Astrocyte of the hippocampus (primary cell): ENCODE results near the gene FES.
"Not testable (repeated sequence)": the region's sequence is repeated elsewhere in the genome, so short reads cannot be mapped to it uniquely, and the experiment has no call there.

Source experiments
- DNase-seq: peaks from one replicate; pipeline ENCODE4 v3.0.0; 2011; ENCODE audit warnings: low read depth, low spot score

FES gene

DNA sequence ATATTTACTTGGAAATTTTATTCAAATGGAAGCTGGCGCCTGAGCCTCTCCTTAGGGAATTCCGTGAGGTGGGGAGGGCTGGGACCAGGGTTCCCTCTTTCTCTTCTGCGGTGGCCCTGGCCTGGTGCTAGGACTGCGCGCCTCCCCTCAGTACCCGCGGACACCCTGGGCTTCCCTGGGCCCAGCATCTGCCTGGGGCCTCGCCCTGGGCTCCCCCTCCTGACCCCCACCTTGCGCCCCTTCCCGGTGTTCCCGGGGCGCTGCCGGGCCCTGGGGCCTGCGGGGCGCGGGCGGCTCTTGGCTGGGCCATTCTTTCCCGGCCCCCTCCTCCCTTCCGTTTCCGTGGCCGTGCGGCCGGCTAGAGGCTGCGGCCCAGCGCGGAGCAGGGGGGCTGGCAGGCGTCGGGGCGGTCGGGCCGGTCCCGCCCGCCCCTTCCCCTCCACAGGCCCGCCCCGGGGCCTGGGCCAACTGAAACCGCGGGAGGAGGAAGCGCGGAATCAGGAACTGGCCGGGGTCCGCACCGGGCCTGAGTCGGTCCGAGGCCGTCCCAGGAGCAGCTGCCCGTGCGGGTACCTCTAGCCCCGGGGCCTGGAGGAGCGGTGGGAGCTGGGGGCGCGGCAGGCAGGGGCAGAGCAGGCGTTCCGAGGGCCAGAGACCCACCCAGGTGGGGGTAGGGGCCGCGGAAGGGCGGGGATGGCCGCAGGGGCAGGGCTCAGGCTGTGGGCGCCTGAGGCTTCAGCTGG is at the start of gene FES:
Gene FES, plus strand, starts transcription at position 529 of the 743 bp plus-strand sequence. CDS start 542 bp downstream, outside the sequence.
- DNase-seq, result peak; percentile 78

DNA sequence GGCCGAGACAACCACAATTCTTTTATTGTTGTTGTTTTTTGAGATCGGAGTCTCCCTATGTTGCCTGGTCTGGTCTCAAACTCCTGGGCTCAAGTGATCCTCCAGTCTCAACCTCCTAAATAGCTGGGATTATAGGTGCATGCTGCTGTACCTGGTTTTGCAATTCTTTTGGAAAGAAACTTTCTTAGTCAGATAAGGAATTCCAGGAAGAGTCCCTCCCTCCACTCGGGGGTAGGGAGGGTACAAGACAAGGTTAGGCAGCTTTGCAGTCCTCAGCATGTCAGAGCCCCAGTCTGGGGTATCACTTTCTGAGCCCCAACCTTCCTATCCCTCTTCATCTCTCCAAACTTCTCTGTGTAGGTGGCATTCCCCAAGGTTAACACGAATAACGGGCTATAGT is 49.7 kb upstream of the FES start:
- DNase-seq, result no peak

DNA sequence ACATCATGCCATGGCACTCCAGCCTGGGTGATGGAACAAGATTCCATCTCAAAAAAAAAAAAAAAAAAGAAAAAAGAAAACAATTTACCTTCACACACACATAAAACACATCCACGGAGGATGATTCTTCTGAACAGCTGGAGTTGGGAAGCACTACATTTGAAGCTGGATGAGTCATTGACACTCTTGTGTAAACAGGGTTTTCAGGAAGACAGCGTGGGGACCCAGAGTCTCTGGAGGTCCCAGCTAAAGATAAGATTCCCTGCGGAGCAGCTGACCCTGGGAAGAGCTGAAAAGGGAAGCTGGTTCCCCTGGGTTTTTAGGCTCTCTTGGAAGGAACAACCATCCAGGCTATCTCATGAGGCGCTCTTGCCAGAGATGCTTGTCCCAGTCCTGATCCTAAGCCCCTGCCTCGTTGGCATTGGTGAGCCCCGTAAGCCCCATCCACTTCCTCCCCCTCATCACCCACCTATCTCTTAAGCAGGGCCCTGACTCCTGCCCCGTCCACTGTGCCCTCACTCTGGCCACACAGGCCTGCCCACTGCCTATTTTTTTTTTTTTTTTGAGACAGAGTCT is 47.9 kb upstream of the FES start:
- DNase-seq, result no peak

DNA sequence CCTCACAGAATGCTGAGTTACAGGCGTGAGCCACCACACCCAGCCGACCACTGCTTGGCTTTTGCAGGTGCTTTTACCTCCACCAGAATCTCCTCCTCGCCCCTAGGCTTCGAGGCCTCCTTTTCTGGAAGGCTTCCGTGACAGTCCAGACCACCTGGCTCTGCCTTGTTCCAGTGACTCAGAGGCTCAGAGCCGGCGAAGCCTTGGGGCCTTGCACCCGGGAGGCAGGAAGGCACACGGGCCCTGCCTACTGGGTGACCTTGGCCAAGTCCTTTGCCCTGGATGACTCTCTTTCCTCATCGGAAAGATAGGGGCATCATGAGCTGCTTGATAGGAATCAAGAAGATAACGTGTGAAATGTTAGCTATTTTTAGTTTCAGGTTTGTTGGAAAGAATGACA is 47.2 kb upstream of the FES start:
- no peak for DNase-seq

DNA sequence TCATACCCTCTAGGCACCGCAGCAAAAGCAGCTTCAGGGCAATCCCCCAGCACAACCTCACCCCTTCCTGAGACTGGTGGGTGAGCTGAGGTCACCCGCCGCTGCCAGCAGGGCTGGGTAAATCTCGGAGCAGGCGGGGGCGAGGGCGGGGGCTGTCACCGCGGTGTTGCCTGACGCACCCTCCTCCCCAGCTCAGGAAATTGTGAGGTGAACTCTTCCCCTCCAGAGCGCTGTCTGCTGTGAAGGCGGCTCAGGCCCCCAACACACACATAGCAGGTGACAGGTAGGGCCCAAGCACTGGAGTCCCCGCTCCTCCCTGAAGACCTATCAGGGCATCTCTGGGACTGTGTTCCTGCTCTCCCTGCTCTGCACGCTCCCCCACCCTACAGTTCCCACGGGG is 46.2 kb upstream of the FES start:
- DNase-seq, result no peak

DNA sequence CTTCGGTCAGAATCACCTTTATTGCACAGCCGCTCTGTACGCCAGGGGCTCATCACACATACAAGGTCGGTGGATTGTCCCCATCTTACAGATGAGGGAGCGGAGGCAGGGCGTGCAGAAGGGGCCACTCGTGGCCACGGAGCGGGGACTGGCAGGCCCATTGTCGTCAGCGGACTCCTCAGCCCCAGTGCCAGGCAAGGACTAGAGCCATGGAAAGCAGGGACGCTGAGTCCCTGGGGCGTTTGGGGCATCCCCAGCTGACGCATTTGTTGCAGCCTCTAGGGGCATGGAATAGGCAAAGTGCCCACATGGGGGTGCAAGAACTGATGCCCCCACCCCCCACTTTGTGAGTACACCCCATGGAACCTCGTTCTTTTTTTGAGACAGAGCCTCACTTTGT is 45.8 kb upstream of the FES start:
- DNase-seq, result no peak

DNA sequence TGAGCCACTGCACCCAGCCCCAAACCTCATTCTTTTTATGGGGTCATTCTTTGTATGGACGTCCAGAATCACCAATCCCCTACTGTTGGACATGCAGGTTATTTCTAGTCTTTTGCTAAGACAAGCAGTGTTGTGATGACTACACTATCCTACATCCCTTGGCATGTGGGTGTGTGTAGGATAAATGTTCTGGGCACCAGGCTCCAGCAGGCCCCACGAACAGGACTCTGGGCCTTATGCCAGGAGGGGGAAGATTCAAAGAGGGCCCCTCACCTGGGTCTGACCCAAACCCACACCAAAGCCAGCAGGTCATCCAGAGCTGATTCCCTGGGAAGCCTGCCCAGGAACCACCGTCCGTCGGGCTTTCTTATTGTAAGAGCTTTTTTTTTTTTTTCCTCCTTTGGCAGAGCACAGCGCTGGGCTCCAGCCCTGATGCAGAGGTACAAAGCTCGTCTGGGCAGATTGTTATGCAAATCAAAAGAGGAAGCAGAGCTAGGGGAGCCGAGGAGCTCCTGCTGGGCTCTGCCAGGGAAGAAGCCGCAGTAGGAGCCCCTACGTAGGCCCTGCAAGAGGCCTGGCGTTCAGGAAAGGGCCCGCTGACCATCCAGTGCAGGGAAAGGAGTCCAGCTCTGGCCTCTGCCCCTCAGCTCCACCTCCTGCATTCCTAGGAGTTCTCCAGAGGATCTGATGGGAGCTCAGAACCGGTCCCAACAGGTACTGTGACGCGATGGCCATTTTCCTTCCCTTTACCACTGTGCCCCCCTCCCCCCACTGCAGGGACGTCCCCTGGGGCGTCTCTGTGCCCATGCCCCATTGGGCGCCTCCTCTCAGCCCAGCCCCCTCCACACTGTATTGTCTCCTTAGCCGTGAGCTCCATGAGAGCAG is 44.9 kb upstream of the FES start:
- peak; percentile 93 for DNase-seq

DNA sequence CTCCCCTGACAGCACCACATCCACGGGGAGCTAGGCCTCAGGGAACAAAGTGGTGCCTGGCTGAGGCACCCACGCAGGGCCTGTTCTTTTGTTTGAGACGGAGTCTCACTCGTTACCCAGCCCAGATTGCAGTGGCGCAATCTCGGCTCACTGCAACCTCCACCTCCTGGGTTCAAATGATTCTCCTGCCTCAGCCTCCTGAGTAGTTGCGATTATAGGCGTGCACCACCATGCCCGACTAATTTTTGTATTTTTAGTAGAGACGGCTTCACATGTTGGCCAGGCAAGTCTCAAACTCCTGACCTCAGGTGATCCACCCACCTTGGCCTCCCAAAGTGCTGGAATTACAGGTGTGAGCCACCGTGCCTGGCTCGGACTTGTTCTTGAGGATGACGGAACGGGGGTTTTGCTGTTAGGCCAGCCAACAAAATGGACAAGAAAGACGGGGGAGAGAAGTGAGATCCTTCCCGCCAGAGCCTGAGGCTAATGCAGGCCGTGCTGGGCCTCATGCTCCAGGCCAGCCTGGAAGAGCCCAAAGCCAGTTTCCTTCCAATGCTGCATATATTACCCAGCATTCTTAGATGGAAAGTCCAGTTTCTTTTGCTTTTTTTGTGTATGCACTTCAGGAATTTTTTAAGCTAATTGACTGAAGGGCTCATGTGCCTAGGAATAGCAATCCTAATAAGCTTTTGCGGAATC is 44.0 kb upstream of the FES start:
- DNase-seq, result peak; percentile 31

DNA sequence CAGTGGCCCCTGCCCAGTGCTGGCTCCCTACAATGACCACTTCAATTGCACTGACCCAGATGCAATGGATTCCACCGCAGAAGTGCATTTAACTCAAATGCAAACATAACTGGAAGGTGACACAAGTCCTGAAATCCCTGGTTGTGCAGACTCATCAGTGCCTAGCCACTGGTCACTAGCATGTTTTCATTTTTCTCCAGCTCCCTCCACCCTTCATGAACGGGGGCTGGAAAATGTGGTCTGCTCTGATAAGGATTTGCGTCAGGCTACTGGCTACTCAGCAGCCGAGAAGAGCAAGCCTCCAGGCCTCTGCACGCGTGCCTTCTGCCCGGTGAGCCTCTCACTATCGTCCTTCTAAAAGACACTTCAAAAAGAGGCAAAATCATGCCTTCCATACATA is 43.4 kb upstream of the FES start:
- peak; percentile 42 for DNase-seq

DNA sequence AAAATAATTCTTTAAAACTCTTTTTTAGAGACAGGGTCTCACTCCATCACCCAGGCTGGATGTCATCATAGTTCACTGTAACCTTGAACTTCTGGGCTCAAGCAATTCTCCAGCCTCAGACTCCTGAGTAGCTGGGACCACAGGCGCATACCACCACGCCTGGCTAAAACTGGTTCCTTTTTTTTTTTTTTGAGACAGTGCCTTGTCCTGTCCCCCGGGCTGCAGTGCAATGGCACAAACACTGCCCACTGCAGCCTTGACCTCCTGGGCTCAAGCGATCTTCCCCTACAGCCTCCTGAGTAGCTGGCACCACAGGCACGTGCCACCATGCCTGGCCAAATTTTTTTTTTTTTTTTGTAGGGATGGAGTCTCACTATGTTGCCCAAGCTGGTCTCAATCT is 39.6 kb upstream of the FES start:
- no peak for DNase-seq

DNA sequence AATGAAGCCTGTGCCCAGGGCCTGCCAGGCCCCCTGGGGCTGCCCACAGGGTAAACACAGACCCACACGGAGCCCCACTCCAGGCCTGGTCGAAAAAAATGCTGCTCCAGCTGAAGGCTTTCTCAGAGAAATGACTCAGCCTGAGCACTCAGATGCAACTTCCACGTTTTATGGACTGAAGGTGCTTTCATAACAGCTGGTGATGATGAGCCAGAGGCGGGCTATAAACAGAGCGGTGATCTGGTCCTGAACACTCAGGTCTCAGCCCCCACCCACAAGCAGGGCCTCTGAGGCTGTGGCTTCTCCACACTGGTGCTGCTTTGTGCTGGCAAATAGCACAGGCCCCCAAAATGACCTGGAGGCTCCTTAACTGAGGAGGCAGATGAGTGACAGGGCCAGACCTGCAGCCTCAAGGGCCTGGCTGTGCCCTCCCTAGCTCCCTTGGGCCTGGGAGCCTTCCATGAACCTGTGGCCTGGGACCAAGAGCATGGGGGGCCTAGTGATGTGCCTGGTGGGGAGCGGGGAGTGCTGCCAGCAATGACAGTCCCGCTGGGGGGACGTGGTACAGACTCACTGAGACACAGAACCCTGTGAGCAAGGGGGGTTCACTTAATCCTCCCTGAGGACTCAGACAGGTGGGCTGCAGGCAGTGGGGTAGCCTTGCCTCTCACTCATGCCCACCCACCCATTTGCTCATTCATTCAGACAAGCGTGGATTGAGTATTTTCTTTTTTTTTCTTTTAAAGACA is 38.9 kb upstream of the FES start:
- peak; percentile 80 for DNase-seq

DNA sequence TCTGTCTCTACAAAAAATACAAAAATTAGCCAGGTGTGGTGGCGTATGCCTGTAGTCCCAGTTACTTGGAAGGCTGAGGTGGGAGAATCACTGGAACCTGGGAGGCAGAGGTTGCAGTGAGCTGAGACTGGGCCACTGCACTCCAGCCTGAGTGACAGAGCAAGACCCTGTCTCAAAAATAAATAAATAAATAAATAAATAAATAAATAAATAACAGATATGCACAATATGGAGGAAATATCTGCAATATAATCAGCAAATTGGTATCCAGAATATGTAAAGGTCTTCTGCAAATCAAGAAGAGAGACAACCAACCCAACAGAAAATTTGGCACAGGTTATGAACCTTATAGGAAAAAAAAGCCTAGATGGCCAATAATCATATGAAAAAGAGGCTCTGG is 34.9 kb upstream of the FES start:
- DNase-seq, result not testable (repeated sequence)

DNA sequence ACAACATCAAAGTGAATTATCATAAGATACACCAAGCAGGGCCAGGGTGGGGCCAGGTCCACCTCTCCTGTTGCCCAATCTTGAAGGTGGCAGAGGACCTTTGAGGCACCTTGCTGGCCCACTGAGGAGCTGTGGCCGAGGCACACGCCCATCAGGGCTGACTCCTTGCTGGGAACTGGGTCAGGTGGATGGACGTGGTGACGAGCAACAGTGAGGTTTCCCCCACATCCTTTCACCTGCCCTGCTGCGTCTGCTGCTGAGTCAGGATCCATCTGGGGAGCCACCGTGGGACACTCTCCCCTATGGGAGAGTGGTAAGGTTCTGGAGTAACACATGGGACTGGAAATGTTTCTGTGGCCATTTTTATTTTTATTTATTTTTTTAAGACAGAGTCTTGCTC is 33.2 kb upstream of the FES start:
- no peak for DNase-seq

DNA sequence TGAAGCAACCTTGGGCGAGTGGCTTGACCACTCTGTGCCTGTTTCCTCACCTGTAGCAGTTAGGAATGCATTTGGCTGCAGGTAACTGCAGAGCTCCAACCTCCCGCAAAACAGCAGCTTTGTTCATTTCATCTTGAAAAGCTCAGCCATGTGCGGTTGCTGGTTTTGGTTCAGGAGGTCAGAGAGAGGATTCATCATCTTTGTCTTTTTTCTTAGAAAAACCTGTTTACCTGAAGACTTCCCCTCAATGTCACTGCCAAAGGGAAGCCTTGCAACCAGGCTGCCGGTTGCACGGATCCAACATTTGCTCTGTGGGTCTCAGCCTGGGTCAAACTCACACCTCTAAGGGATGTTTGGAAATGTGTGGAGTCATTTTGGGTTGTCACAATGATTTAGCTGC is 32.4 kb upstream of the FES start:
- DNase-seq, result no peak

DNA sequence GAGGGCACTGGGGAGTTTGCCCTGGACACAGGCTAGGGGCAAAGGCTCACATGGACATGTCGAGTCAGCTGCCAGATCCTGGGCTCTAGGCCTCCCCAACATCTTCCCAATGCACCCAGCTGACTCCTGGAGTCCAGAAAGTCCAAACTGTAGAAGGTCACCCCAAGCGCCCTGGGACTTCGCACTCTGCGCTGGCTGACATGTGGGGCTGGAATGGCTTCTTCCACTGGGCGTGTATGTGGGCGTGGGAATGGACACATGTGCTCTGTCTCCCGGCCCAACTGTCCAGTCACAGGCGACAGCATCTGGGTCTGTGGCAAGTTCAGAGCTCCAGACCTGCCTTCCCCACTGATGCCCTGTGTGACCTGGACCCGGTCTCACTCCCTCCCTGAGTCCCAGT is 29.2 kb upstream of the FES start:
- DNase-seq, result no peak

DNA sequence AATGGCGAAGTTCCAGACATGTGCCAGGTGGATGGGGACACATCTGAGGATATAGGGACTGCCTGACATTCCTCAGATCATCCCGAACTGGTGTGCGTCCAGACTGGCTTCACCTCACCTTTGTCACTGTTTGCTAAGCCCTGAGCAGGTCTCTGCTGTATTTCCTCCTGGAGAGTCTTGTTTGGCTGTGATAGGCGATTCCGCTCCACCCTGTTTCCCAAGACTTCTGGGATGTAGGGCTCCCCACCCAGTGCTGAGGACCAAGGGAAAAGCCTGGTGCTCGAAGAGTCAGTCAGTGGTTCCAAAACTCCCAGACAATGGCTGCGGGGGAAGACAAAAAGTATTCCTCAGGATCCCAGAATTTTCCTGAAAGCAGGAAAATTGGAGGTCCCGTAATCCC is 27.0 kb upstream of the FES start:
- DNase-seq, result no peak

DNA sequence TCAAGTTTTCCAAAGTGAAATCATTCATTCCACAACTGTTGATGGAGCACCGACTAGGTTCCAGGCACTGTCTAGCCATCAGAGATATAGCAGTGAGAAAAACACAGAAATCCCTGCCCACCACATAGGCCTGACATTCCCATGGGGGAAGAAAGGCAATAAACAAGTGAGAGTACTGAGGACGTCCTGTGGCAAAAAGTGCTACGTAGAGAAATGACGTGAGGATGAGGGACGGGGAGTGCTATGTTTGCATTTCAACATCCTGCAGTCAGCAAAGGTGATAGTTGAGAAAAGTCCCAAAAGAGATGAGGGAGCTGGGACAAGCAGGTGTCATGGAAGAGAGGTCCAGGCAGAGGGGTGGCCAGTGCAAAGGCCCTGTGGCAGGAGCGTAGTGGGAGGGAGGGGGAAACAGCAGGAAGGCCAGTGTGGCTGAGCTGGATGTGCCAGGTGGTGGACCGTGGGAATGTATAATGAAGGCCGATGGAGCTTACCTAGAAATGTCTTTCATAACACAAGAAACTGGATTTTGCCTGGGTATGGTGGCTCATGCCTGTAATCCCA is 26.3 kb upstream of the FES start:
- no peak for DNase-seq

DNA sequence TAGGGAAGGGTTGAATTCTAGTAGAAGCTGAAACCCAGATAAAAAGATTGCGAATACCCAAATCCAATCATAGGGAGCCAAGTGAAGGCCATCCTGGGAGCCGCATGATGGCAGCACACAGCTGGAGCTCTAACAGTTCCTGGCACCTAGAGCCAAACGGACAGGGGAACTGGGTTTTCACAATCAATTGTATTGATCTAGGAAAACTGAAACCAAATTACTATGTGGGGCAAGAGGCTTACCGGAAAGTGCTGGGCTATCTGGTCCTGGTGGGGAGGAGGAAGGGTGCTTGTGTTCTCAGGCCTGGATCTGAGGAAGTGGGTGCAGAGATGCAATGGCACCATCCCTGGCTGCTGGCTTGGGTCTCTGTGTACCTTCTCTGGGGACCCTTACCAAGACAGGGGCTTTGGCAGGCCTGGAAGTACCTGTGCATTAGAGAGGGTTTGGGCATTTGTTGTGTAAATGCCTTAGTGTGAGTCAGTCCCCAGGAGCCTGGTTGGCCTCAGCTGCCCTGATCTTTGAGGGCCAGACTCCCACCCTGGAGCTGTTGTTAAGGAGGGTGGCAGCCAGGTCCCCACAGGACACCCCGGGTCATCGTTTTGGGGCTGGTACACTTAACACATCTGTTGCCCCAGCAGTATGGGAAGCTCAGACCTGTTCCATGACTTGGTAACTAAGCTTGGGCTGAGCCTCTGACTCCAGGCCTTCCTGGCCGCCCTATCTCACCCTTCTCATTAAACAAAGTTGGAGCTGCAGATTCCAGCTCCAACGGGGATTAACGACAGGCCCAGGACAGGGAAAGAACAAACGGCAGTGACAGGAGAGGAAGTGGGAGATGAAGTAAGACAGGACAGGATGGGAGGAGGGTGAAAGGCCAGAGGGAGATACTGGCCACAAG is 24.8 kb upstream of the FES start:
- no peak for DNase-seq

DNA sequence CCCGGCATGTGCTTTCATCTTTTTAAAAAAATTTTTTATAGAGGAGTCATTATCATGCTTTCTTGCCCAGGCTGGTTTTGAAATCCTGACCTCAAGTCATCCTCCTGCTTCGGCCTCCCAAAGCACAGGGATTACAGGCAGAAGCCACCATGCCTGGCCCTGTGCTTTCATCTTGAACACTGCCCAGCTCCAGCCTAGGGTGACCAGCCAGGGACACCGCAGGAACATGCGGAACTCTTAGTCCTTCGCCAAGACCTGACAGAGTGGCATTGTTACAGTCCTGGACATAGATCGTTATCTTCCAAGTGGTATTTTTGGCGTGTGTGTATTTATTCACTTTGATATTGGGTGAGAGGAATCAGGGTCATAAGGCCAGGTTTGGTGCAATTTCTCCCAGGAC is 23.9 kb upstream of the FES start:
- no peak for DNase-seq
